Measurements from ENCODE around the gene C1D.
A peak's percentile ranks its signal among the peaks of the same experiment; 100 is the strongest.

Gene C1D

GRCh38 chr2:68062680-68063387, at the start of gene C1D:
Gene C1D (minus strand): TSS chr2:68063004. CDS start chr2:68047310, 15,694 bp downstream.
- peak within 1 kb of the TSS; percentile 68 for H3K4me3 ChIP-seq (ENCODE audit: low read depth, low read length)
- no peak for TF ChIP-seq CTCF (IDR thresholded peaks at IDR 0.05; ENCODE audit: low read depth, low read length, missing control alignments)
- DNase-seq (ENCODE audit: low read depth) = peak; percentile 84
- in situ Hi-C loops (cut with HindIII; ENCODE audit: low sequenced_read_pairs) = no loop called here

- H3K4me3 ChIP-seq (ENCODE audit: low read depth, low read length) = no peak overlapping the region
- DNase-seq (ENCODE audit: low read depth) = no peak
- TF ChIP-seq CTCF (IDR thresholded peaks at IDR 0.05; ENCODE audit: low read depth, low read length, missing control alignments) = no peak
- in situ Hi-C loops (cut with HindIII; ENCODE audit: low sequenced_read_pairs) = no loop called here
Observed at GRCh38 chr2:68110102-68110501, 47.3 kb upstream of the C1D start.

- no peak for DNase-seq (ENCODE audit: low read depth)
- in situ Hi-C loops (cut with HindIII; ENCODE audit: low sequenced_read_pairs) = no loop called here
Observed at GRCh38 chr2:68108120-68108519, 45.3 kb upstream of the C1D start.

GRCh38 chr2:68107475-68107874, 44.7 kb upstream of the C1D start:
- in situ Hi-C loops (cut with HindIII; ENCODE audit: low sequenced_read_pairs) = no loop called here
- no peak for DNase-seq (ENCODE audit: low read depth)
- TF ChIP-seq CTCF (IDR thresholded peaks at IDR 0.05; ENCODE audit: low read depth, low read length, missing control alignments) = no peak

More at GRCh38 chr2:68108120-68108519, 45.3 kb upstream of the C1D start:
- H3K4me3 ChIP-seq (ENCODE audit: low read depth, low read length) = no peak overlapping the region
- TF ChIP-seq CTCF (IDR thresholded peaks at IDR 0.05; ENCODE audit: low read depth, low read length, missing control alignments) = no peak

GRCh38 chr2:68104111-68104835, 41.5 kb upstream of the C1D start:
- in situ Hi-C loops (cut with HindIII; ENCODE audit: low sequenced_read_pairs) = no loop called here
- no peak for TF ChIP-seq CTCF (IDR thresholded peaks at IDR 0.05; ENCODE audit: low read depth, low read length, missing control alignments)
- H3K4me3 ChIP-seq (ENCODE audit: low read depth, low read length) = no peak overlapping the region
- DNase-seq (ENCODE audit: low read depth) = no peak

More at GRCh38 chr2:68107475-68107874, 44.7 kb upstream of the C1D start:
- no peak overlapping the region for H3K4me3 ChIP-seq (ENCODE audit: low read depth, low read length)

- DNase-seq (ENCODE audit: low read depth) = no peak
- H3K4me3 ChIP-seq (ENCODE audit: low read depth, low read length) = no peak overlapping the region
- in situ Hi-C loops (cut with HindIII; ENCODE audit: low sequenced_read_pairs) = no loop called here
- no peak for TF ChIP-seq CTCF (IDR thresholded peaks at IDR 0.05; ENCODE audit: low read depth, low read length, missing control alignments)
Observed at GRCh38 chr2:68103709-68104055, 40.9 kb upstream of the C1D start.
